ENCODE data around the gene ACKR4.
"Not testable (repeated sequence)": the region's sequence is repeated elsewhere in the genome, so short reads cannot be mapped to it uniquely, and the experiment has no call there.

The ACKR4 gene

GRCh38 chr3:132554437-132554836 is 42.6 kb upstream of the ACKR4 start:
- Histone ChIP-seq H3K4me3 (ENCODE audit: low read depth, low read length) (no peak overlapping the region), H3K9me3 (ENCODE audit: severe bottlenecking) (no peaks in the 10 kb centered on the region), H3K36me3 (no peaks in the 10 kb centered on the region), H3K27me3 (ENCODE audit: insufficient read depth, low read depth, severe bottlenecking) (no peaks in the 10 kb centered on the region), H3K27ac (no peak overlapping the region)
- DNase-seq, result no peak
- no peak for TF ChIP-seq CTCF (IDR thresholded peaks at IDR 0.05; ENCODE audit: low read depth, low read length)

- no peaks in the 10 kb centered on the region for H3K9me3 ChIP-seq (ENCODE audit: severe bottlenecking)
- H3K27ac ChIP-seq, result no peak overlapping the region
- no peak for TF ChIP-seq CTCF (IDR thresholded peaks at IDR 0.05; ENCODE audit: low read depth, low read length)
- no peak for DNase-seq
- H3K27me3 ChIP-seq (ENCODE audit: insufficient read depth, low read depth, severe bottlenecking), result no peaks in the 10 kb centered on the region
- no peak overlapping the region for H3K4me3 ChIP-seq (ENCODE audit: low read depth, low read length)
- no peaks in the 10 kb centered on the region for H3K36me3 ChIP-seq
Measured at GRCh38 chr3:132555306-132556035, 41.6 kb upstream of the ACKR4 start.

- not testable (repeated sequence) for H3K27ac ChIP-seq; DNase-seq; H3K9me3 ChIP-seq (ENCODE audit: severe bottlenecking); H3K27me3 ChIP-seq (ENCODE audit: insufficient read depth, low read depth, severe bottlenecking); H3K4me3 ChIP-seq (ENCODE audit: low read depth, low read length); H3K36me3 ChIP-seq
Measured at GRCh38 chr3:132556036-132556386, 41.1 kb upstream of the ACKR4 start.

DNA sequence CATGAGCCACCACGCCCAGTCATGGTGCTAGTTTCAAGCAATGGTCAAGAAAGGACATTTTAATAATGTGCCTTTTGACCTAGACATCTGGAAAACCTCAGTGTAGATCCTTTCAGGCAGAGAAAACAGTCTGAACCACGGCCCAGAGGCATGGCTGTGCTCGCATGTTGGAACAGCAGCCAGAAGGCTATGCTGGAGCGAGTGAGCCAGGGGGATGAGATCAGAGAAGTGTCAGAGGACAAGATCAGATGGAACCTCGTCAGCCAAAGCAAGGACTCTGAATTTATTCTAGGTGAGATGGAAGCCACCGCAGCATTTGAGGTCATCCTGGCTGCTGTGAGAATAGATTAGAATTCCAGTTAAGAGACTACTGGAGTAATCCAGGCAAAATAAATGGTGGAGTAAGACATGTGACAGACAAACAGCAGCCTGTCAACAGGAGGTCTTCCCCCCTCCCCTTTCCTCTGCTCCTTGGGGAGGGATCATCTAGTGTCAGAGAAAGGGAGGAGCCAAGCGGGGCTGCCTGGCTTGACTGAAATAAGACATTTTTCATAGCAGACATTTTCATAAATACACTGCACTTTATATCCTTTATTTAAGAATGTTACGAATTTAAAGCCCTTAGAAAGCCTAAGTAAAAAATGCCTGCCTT is 40.4 kb upstream of the ACKR4 start:
- no peak for TF ChIP-seq CTCF (IDR thresholded peaks at IDR 0.05; ENCODE audit: low read depth, low read length)
- Histone ChIP-seq H3K27ac (no peak overlapping the region), H3K27me3 (ENCODE audit: insufficient read depth, low read depth, severe bottlenecking) (no peaks in the 10 kb centered on the region), H3K36me3 (no peaks in the 10 kb centered on the region), H3K4me3 (ENCODE audit: low read depth, low read length) (no peak overlapping the region), H3K9me3 (ENCODE audit: severe bottlenecking) (no peaks in the 10 kb centered on the region)
- no peak for DNase-seq

GRCh38 chr3:132561003-132561402 is 36.1 kb upstream of the ACKR4 start:
- DNase-seq, result no peak
- no peak overlapping the region for H3K27ac ChIP-seq
- H3K4me3 ChIP-seq (ENCODE audit: low read depth, low read length), result no peak overlapping the region
- no peaks in the 10 kb centered on the region for H3K9me3 ChIP-seq (ENCODE audit: severe bottlenecking)
- H3K36me3 ChIP-seq, result no peaks in the 10 kb centered on the region
- TF ChIP-seq CTCF (IDR thresholded peaks at IDR 0.05; ENCODE audit: low read depth, low read length), result no peak
- H3K27me3 ChIP-seq (ENCODE audit: insufficient read depth, low read depth, severe bottlenecking), result no peaks in the 10 kb centered on the region

GRCh38 chr3:132563420-132564069 is 33.5 kb upstream of the ACKR4 start:
- Histone ChIP-seq H3K27me3 (ENCODE audit: insufficient read depth, low read depth, severe bottlenecking) (no peaks in the 10 kb centered on the region), H3K9me3 (ENCODE audit: severe bottlenecking) (no peaks in the 10 kb centered on the region), H3K27ac (no peak overlapping the region), H3K36me3 (no peaks in the 10 kb centered on the region), H3K4me3 (ENCODE audit: low read depth, low read length) (no peak overlapping the region)
- no peak for DNase-seq
- no peak for TF ChIP-seq CTCF (IDR thresholded peaks at IDR 0.05; ENCODE audit: low read depth, low read length)
